VCaP (cell line): ENCODE results near the gene PSAPL1.

Source experiments
- H3K27ac ChIP-seq: fragments of 450-650 bp; 2 replicates; pipeline ENCODE4 v1.5.1; 2017
- CTCF ChIP-seq: fragments of 450-650 bp; conservative IDR thresholded peaks from 2 replicates; pipeline ENCODE4 v1.5.1; 2017; ENCODE audit warnings: mild to moderate bottlenecking, moderate library complexity

Gene PSAPL1

DNA sequence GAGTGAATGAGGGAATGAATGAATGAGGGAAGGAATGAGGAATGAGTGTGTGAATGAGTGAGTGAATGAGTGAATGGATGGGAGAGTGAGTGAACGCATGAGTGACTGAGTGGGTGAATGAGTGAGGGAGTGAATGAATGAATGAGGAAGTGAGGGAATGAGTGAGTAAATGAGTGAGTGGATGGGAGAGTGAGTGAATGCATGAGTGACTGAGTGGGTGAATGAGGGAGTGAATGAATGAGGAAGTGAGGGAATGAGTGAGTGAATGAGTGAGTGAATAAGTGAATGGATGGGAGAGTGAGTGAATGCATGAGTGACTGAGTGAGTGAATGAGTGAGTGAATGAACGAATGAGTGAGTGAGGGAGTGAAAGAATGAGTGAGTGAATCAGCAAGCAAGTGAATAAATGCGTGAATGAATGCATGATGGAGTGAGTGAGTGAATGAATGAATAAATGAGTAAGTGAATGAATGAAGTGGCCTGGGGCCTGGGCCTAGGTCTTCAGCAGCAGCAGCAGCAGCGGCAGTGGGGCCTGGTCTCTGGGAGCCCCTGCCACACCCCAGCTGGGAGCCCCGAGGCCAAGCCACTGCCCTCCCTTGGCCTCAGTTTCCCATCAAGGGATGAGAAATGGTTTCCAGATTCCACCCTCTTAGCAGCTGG, 16.2 kb upstream of the PSAPL1 start:
- TF ChIP-seq CTCF = no peak
- H3K27ac ChIP-seq = no peak overlapping the region

DNA sequence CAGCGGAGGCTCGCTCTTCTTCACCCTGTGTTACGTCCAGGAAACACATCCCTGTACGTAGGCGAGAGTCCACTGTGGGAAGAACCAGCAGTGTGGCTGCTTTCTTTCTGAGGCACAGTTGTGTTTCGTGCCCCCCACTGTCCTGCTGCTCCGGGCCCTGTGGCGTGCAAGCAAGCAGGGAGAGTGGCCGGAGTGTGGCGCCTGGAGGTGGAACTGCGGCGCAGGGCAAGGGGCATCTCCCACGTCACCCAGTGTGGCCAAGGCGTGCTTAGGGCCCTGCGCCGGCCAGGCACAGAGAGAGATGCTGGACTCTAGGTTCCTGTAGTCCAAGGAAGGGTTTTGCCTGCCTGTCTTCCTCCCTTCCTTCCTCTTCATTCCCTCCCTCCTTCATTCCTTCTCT, 13.3 kb upstream of the PSAPL1 start:
- no peak overlapping the region for H3K27ac ChIP-seq
- no peak for TF ChIP-seq CTCF

GRCh38 chr4:7447236-7447635, 12.5 kb upstream of the PSAPL1 start:
- H3K27ac ChIP-seq = no peak overlapping the region
- no peak for TF ChIP-seq CTCF

DNA sequence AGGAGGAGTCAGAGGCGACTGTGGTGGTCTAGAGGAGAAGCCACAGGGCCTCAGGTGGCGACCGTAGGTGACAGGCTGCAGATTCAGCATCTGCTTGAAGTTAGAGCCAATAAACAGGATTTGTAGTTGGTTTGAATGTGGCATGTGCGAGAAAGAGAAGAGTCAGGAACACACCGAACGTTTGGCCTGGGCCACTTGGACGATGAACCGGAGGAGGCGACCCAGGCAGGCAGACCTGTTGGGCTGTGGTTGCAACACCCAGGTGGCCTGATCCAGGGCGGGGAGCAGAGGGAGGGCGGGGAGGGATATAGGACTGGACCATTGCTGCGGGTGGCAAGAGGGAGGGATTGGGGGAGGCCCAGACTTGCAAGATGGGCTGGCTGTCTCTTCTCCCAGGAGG, 10.0 kb upstream of the PSAPL1 start:
- no peak for TF ChIP-seq CTCF
- no peak overlapping the region for H3K27ac ChIP-seq

DNA sequence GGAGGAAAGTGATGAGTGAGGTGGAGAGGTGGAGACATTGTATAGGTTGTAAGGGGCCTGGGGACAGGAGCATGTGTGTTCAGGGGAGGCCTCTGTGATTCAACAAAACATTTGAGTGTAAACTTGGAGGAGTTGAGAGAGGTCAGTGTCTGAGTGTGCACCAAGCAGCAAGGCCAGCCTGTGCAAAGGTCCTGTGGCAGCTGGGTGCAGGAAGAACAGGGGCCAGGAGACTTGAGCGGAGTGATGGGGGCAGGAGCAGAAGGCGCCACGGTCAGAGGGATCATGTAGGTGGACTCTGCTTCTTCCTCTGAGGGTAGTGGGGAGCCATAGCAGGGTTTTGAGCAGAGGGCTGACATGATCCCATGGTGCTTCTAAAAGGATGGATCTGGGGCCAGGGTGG, 9.6 kb upstream of the PSAPL1 start:
- no peak overlapping the region for H3K27ac ChIP-seq
- no peak for TF ChIP-seq CTCF

DNA sequence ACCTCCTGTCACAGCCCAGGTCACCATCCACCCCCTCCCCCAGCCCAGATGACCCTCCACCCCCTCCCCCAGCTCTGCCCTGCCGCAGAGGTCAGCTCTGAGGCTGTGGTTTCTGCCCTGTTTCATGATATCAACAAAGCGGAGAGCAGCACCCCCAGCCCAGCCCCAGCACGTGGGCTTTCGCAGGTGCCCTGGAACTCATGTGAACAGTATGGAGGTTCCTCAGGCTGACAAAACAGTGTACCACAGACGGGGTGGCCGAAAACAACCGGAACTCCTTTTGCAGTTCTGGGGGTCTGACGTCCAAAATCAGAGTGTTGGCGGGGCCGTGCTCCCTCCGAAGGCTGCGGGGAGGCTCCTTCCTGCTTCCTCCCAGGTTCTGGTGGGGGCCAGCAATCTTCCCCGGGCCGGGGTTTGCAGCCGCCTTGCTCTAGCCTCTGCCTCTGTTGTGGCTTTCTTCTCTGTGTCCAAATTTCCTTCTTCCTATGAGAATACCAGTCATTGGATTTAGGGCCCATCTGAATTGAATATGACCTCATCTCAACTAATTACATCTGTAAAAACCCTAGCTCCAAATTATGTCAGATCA, 7.9 kb upstream of the PSAPL1 start:
- no peak for TF ChIP-seq CTCF
- H3K27ac ChIP-seq = no peak overlapping the region

DNA sequence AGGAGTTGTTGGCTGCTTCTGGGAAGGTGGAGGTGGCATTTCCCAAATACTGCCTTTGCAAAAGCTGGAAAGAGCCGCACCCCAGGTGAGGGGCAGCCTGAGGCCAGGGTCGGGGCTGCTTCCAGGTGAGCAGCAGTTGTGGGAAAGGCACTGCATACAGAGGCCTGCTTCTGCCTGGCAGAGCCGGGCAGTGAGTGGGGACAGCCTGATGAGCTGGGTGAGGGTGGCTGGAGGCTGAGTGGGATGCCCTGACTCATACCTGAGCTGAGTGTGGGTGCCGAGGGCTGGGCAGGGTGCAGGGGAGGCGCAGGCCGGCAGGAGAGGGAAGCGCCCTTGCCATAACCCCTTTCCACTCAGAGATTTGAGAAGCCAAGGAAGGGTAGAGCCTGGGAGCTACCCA, 6.5 kb upstream of the PSAPL1 start:
- no peak overlapping the region for H3K27ac ChIP-seq
- TF ChIP-seq CTCF = no peak
